Chondrocyte (in vitro differentiated cells): ENCODE measurements around the gene TMEM163. TPM values are rescaled to one million over a fixed set of nuclear protein-coding genes. Genes with fewer than 3 reads are reported as not detected.

ENCODE experiments used
- DNase-seq: peaks from one replicate; pipeline ENCODE4 v3.0.0; 2021; ENCODE audit warnings: mixed read lengths, low spot score
- H3K27ac Mint-ChIP-seq: one replicate; pipeline ENCODE4 v1.8.0; 2021; ENCODE audit warnings: mild to moderate bottlenecking, moderate library complexity, mixed read lengths; ENCODE audit not compliant: unreplicated experiment
- H3K27me3 Mint-ChIP-seq: 2 replicates; pipeline ENCODE4 v1.8.0; 2021; ENCODE audit warnings: low read depth, mixed read lengths
- H3K36me3 Mint-ChIP-seq: 2 replicates; pipeline ENCODE4 v1.8.0; 2021; ENCODE audit warnings: low read depth, mixed read lengths
- H3K4me1 Mint-ChIP-seq: 2 replicates; pipeline ENCODE4 v1.8.0; 2021; ENCODE audit warnings: low read depth, mild to moderate bottlenecking, mixed read lengths
- H3K4me3 Mint-ChIP-seq: one replicate; pipeline ENCODE4 v1.8.0; 2021; ENCODE audit warnings: mild to moderate bottlenecking, moderate library complexity, mixed read lengths; ENCODE audit not compliant: unreplicated experiment
- H3K9me3 Mint-ChIP-seq: 2 replicates; pipeline ENCODE4 v1.8.0; 2021; ENCODE audit warnings: low read depth, mixed read lengths
- CTCF ChIP-seq: fragments of 200-600 bp; sonication (generic); IDR thresholded peaks from 2 replicates; pipeline ENCODE4 v1.5.0; 2021; ENCODE audit warnings: antibody characterized with exemption, mild to moderate bottlenecking, moderate library complexity
- total RNA-seq: library from RNA; stranded (reverse); gene quantifications from 3 replicates; pipeline ENCODE4 v1.2.1, GENCODE V29; 2021

The TMEM163 gene
- total RNA-seq, 1 donor from 2014 or later: 0.07 TPM

- Mint-ChIP-seq H3K4me3 (no peak overlapping the region), H3K36me3 (no peaks in the 10 kb centered on the region), H3K9me3 (no peaks in the 10 kb centered on the region), H3K4me1 (peaks cover 20% of the 10 kb centered on the region), H3K27ac (no peak overlapping the region), H3K27me3 (no peaks in the 10 kb centered on the region)
- DNase-seq: no peak
- TF ChIP-seq CTCF: no peak
These were observed 307.4 kb downstream of the TMEM163 start for GRCh38 chr2:134411279-134411827.

- Mint-ChIP-seq H3K27me3 (no peaks in the 10 kb centered on the region), H3K9me3 (no peaks in the 10 kb centered on the region), H3K4me1 (peaks cover 20% of the 10 kb centered on the region), H3K4me3 (no peak overlapping the region), H3K36me3 (no peaks in the 10 kb centered on the region), H3K27ac (no peak overlapping the region)
- DNase-seq: no peak
- no peak for TF ChIP-seq CTCF
These were observed 308.0 kb downstream of the TMEM163 start for GRCh38 chr2:134410831-134411231.

GRCh38 chr2:134410006-134410405 is 308.8 kb downstream of the TMEM163 start:
- Mint-ChIP-seq H3K36me3 (no peaks in the 10 kb centered on the region), H3K4me3 (no peak overlapping the region), H3K27me3 (no peaks in the 10 kb centered on the region), H3K4me1 (peaks cover 24% of the 10 kb centered on the region), H3K27ac (no peak overlapping the region), H3K9me3 (no peaks in the 10 kb centered on the region)
- TF ChIP-seq CTCF: no peak
- no peak for DNase-seq

GRCh38 chr2:134408791-134409190 is 310.0 kb downstream of the TMEM163 start:
- no peak for DNase-seq
- Mint-ChIP-seq H3K4me3 (no peak overlapping the region), H3K36me3 (no peaks in the 10 kb centered on the region), H3K9me3 (no peaks in the 10 kb centered on the region), H3K4me1 (peaks cover 24% of the 10 kb centered on the region), H3K27me3 (no peaks in the 10 kb centered on the region), H3K27ac (no peak overlapping the region)
- TF ChIP-seq CTCF: no peak

GRCh38 chr2:134408386-134408785 is 310.4 kb downstream of the TMEM163 start:
- TF ChIP-seq CTCF: no peak
- peaks cover 3% of the 10 kb centered on the region for H3K36me3 Mint-ChIP-seq
- H3K4me3 Mint-ChIP-seq: no peak overlapping the region
- H3K27ac Mint-ChIP-seq: no peak overlapping the region
- no peak for DNase-seq
- peaks cover 24% of the 10 kb centered on the region for H3K4me1 Mint-ChIP-seq
- H3K9me3 Mint-ChIP-seq: no peaks in the 10 kb centered on the region
- H3K27me3 Mint-ChIP-seq: no peaks in the 10 kb centered on the region
